GM12892 (cell line): Measurements from ENCODE around the gene HSPB2. TPM values are rescaled to one million over a fixed set of nuclear protein-coding genes. Genes with fewer than 3 reads are reported as not detected.
"Not testable (repeated sequence)": the region's sequence is repeated elsewhere in the genome, so short reads cannot be mapped to it uniquely, and the experiment has no call there.

Source experiments
- DNase-seq: peaks from one replicate; pipeline ENCODE4 v3.0.0; 2011; ENCODE audit not compliant: insufficient read length
- FAIRE-seq: peaks from 2 replicates; lab custom pipeline; 2011; peaks lifted over from hg19 to GRCh38; lab: Jason Lieb, UNC
- POLR2A ChIP-seq: IDR thresholded peaks from 2 replicates; pipeline ENCODE4 v1.6.1; 2011; ENCODE audit warnings: low read depth, low read length, control low read depth
- POLR2AphosphoS5 ChIP-seq: IDR thresholded peaks from 2 replicates; pipeline ENCODE4 v1.6.1; 2011; ENCODE audit warnings: low read depth, low read length, control low read depth
- TAF1 ChIP-seq: IDR thresholded peaks from 2 replicates; pipeline ENCODE4 v1.6.1; 2011; ENCODE audit warnings: low read depth, mild to moderate bottlenecking, control low read depth, low read length, borderline replicate concordance
- polyA plus RNA-seq: library from polyadenylated mRNA; unstranded; fragments of >200 nt; gene quantifications from one replicate; pipeline ENCODE4 v1.2.1, GENCODE V29; 2012; ENCODE audit warnings: missing spikeins, inconsistent platforms; ENCODE audit not compliant: missing spikeins

Gene HSPB2, protein sequence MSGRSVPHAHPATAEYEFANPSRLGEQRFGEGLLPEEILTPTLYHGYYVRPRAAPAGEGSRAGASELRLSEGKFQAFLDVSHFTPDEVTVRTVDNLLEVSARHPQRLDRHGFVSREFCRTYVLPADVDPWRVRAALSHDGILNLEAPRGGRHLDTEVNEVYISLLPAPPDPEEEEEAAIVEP
- not detected for polyA plus RNA-seq

GRCh38 chr11:111912535-111912934 lies at the start of gene HSPB2:
Gene HSPB2 (plus strand): TSS chr11:111912734. CDS start chr11:111912830, 96 bp downstream.
- DNase-seq (no peak), FAIRE-seq (no peak)
- TF ChIP-seq TAF1 (no peak), POLR2A (no peak), POLR2AphosphoS5 (no peak)

DNA sequence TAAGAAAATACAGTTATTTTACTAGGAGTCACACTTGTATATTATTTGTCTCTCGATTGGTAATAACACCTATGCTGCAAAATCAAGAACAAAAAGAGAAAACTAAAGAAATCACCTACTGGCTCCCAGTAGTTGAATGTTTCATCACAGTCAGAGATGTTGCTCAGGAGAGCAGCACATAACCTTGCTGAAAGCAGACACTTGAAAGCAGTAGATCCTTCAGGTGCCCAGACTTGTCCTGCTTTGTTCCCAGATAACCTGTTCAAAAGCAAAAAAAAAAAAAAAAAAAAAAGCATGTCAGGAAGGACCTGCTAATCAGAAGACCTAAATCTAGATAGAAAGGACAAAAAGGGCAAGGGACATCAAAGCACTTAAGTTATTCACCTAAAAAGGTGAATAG lies 42.4 kb upstream of the HSPB2 start:
- DNase-seq (no peak), FAIRE-seq (peak; percentile 38)
- no peak for TF ChIP-seq TAF1
- no peak for TF ChIP-seq POLR2A
- no peak for TF ChIP-seq POLR2AphosphoS5

- DNase-seq, result no peak
- no peak for TF ChIP-seq POLR2AphosphoS5
- no peak for TF ChIP-seq POLR2A
- TF ChIP-seq TAF1, result no peak
- no peak for FAIRE-seq
Measured at GRCh38 chr11:111870522-111870885, 42.0 kb upstream of the HSPB2 start.

GRCh38 chr11:111870886-111871692 lies 41.4 kb upstream of the HSPB2 start, which contains the start of gene ALG9:
Gene ALG9 (minus strand): TSS chr11:111871581. CDS start chr11:111871482, 99 bp downstream.
- FAIRE-seq (peak; percentile 100), DNase-seq (peak; percentile 73)
- peak; percentile 56; the same call in 1 of the 2 replicates for TF ChIP-seq POLR2A
- peak; percentile 37; the same call in 1 of the 2 replicates for TF ChIP-seq TAF1
- no peak for TF ChIP-seq POLR2AphosphoS5

DNA sequence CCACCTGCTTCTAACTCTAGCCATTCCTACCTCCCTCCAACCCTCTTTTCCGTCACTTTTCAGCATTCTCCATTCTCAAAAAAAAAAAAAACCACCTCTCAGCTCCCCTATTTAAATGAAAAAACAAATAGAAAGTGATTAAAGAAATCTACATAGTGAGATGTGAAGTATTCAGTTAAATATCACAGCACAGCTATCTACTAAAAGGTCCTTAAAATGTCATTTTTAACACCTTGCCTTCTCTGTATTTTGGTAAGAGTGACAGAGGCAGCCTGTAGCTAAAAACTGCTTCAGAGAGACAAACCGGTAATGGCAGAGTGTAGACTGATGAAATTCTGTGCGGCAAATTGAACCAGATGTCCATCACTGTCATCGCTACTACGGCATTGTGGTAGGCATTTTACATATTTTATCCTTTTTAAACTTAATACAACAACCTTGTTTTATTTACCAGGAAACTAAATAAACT lies 40.8 kb upstream of the HSPB2 start:
- DNase-seq (no peak), FAIRE-seq (no peak)
- no peak for TF ChIP-seq POLR2AphosphoS5
- no peak for TF ChIP-seq POLR2A
- no peak for TF ChIP-seq TAF1

DNA sequence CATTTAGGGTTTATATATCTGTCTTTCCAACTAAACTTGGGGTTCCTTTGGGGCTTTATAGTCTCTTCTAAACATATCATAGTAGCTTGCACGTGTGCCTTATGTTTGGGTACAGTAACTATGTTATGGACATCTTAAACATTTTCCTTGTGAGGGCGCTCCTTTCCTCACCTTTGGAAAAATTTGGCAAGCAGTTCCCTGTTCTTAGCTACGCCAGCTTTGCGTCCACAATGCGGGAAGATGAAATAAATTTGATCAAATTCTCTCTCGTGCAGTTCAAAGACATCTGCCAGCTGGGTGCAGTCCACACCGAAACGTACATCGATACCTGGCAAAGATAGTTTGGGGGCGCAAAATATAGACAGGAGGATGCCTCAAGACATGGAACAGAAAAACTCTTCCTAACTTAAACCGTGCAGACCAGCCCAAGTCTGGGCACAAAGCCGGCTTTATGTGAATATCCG lies 34.1 kb upstream of the HSPB2 start:
- TF ChIP-seq TAF1 (no peak), POLR2A (no peak), POLR2AphosphoS5 (no peak)
- DNase-seq (no peak), FAIRE-seq (no peak)

GRCh38 chr11:111878849-111879636 lies 33.5 kb upstream of the HSPB2 start, which contains the start of the genes CFAP68 and FDXACB1:
Gene CFAP68 (plus strand): TSS chr11:111879541. CDS start chr11:111879561, 20 bp downstream.
Gene FDXACB1 (minus strand): TSS chr11:111879165. CDS start chr11:111879132, 33 bp downstream.
- FAIRE-seq, result peak; percentile 100
- peak; percentile 86 for DNase-seq
- TF ChIP-seq POLR2AphosphoS5 (peak; percentile 79), TAF1 (peak; percentile 44; the same call in 1 of the 2 replicates), POLR2A (peak; percentile 80)

- no peak for DNase-seq
- no peak for TF ChIP-seq POLR2A
- no peak for TF ChIP-seq POLR2AphosphoS5
- no peak for TF ChIP-seq TAF1
- FAIRE-seq, result no peak
Measured at GRCh38 chr11:111879637-111879960, 32.9 kb upstream of the HSPB2 start.

- DNase-seq (no peak), FAIRE-seq (no peak)
- no peak for TF ChIP-seq POLR2AphosphoS5
- no peak for TF ChIP-seq TAF1
- TF ChIP-seq POLR2A, result no peak
Measured at GRCh38 chr11:111882202-111882601, 30.3 kb upstream of the HSPB2 start.

DNA sequence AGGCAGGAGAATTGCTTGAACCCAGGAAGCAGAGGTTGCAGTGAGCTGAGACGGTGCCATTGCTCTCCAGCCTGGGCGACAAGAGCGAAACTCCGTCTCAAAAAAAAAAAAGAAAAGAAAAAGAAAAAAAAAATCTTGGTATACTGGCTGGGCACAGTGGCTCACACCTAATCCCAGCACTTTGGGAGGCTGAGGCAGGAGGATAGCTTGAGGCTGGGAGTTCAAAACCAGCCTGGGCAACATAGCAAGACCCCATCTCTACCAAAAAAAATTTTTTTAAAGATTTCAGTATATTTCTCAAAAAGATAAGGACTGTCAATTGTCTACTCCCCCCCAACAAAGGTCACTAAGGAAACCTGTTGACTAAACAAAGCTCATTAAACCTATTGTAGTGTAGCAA lies 27.5 kb upstream of the HSPB2 start:
- FAIRE-seq, DNase-seq: not testable (repeated sequence)

- no peak for FAIRE-seq
- TF ChIP-seq TAF1 (no peak), POLR2A (no peak), POLR2AphosphoS5 (no peak)
Measured at GRCh38 chr11:111886032-111886431, 26.5 kb upstream of the HSPB2 start.

More at GRCh38 chr11:111886032-111886431, 26.5 kb upstream of the HSPB2 start:
- no peak for DNase-seq
